ENCODE results near the gene OGFOD2.

DNA sequence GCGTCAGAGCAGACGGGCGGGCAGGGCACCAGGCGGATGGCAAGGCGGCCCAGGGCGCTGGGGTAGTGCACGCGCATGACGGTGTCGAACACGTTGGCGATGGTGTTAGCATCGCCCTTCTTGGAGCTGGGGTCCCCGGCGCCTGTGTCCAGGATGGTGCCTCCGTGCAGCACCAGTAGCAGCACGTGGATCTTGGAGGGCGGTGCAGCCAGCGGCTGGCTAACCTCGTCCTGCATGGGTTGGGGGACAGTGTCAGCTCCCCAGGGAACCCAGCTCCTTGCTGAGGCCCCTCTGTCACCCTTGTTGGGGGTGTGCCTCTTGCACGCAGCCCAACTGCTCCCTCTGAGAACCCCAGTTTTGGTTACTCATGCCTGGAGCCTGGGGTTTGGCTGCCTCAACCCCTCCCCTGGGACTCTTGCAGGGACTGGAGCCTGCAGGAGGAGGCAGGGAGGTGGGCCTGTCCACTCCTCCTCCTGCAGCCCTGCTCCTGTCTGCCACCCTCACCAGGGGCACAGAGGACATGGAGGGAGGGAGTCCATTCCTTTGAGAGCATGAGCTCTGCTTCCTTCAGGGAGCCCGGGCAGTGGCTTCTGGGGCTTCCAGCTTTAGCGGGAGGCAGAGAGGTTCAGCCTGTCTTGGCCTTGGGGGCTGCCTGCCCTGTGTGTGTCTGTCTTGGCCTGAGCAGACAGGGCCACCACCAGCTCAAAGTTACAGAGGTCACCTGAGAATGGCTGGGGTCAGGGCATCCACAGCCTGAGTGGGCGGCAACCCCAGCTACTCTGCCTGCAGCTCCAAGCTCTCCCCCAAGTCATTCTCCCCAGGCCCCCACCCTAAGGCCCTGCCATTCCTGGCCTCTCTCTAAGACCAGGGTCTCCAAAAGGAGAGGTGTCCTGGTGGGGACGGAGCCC lies 22.6 kb downstream of the OGFOD2 start:
- TF ChIP-seq POLR2A (IDR thresholded peaks at IDR 0.05; ENCODE audit: low read length), result no peak
- no peak for TF ChIP-seq GATA1 (IDR thresholded peaks at IDR 0.05; ENCODE audit: low read depth, low read length)

Measured in erythroblast (primary cell).